Heart left ventricle (tissue), 13 donors: ENCODE data around the gene ARHGEF7.

ENCODE experiments used
- POLR2A ChIP-seq, 2 donors: fragments of 450-650 bp; IDR thresholded peaks; one replicate each; pipeline ENCODE4 v1.6.1; 2017; ENCODE audit warnings: antibody characterized with exemption in 2 of 2, mild to moderate bottlenecking in 2 of 2, moderate library complexity in 2 of 2
- TF ChIP-seq, protein P1 (sequence below), 12 donors: fragments of 200-600 bp; sonication (generic) in 4 of 12; IDR thresholded peaks; one replicate each; pipeline versions ENCODE4 v1.5.0 to v1.8.0; 2018 to 2022; ENCODE audit warnings: antibody characterized with exemption in 12 of 12, mild to moderate bottlenecking in 5 of 12
- donor health status: ischemic (EF 13 %, LVEDD 7.1; RV severe dilation, severe dysfunction).
- donor health status: DM: no; HTN: yes; CAD: no.
- donor health status: DM: no; HTN: no; CAD: no.
- donor health status: ischemic (EF 25% LVEDD 6.9; RV normal size, moderate dysfunction).
- donor health status: ischemic (EF 25% LVEDD 5.7; RV mildly dilated, moderate dysfunction).
- donor health status: ischemic (EF 35%, LVEDD 5.7; RV mildly dilated, moderate dysfunction).
- donor health status: nonischemic (EF 11% LVEDD 7.7; RV severe dilation, severe dysfunction).
- donor health status: DM: yes; HTN: yes; CAD: no.
- donor health status: PGD.
- donor health status: ischemic (EF 29% LVEDD 5.4; RV normal size, mild dysfunction).
- donor health status: nonischemic (EF 23%, LVEDD 6.1; RV moderate dilation, normal function).

DNA sequence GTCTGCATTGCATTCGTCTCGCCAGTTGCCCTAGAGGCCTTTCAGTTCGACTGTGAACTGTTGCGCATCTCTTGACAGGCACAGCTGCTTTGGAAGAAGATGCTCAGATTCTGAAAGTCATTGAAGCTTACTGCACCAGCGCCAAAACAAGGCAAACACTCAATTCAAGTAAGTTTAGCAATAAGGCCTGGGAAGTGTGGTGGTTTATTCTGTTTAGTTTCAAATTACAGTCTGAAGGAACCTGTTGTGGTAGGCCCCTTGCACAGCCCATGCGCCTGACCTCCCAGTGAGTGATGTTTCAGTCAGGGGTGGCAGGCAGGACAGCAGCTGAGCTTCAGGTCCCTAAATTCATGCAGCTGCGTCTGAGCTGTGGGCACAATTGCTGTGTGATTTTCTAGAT is 173.2 kb downstream of the ARHGEF7 start:
- TF ChIP-seq, protein P1, sequence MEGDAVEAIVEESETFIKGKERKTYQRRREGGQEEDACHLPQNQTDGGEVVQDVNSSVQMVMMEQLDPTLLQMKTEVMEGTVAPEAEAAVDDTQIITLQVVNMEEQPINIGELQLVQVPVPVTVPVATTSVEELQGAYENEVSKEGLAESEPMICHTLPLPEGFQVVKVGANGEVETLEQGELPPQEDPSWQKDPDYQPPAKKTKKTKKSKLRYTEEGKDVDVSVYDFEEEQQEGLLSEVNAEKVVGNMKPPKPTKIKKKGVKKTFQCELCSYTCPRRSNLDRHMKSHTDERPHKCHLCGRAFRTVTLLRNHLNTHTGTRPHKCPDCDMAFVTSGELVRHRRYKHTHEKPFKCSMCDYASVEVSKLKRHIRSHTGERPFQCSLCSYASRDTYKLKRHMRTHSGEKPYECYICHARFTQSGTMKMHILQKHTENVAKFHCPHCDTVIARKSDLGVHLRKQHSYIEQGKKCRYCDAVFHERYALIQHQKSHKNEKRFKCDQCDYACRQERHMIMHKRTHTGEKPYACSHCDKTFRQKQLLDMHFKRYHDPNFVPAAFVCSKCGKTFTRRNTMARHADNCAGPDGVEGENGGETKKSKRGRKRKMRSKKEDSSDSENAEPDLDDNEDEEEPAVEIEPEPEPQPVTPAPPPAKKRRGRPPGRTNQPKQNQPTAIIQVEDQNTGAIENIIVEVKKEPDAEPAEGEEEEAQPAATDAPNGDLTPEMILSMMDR (IDR thresholded peaks at IDR 0.05) = no peak
- no peak for TF ChIP-seq POLR2A (IDR thresholded peaks at IDR 0.05)
